ENCODE measurements around the gene ATXN1. TPM values are rescaled to one million over a fixed set of nuclear protein-coding genes. Genes with fewer than 3 reads are reported as not detected.

Gene ATXN1
- total and polyA plus RNA-seq, 2 donors from 2014 or later: 4.2 to 58.2 TPM

GRCh38 chr6:16689788-16690607 is 71.3 kb downstream of the ATXN1 start:
- no peak overlapping the region for H3K9ac ChIP-seq (ENCODE audit: low read length in 3 of 3)
- intact Hi-C loops (cut with DNase I): no loop called here
- no peaks in the 10 kb centered on the region for H3K9me3 ChIP-seq (ENCODE audit: control insufficient read depth in 2 of 3, insufficient read depth in 1 of 3, low read length in 3 of 3)
- no peak for TF ChIP-seq CTCF (IDR thresholded peaks at IDR 0.05; ENCODE audit: borderline replicate concordance, extremely low read depth, insufficient read depth)
- H3K36me3 ChIP-seq (ENCODE audit: control insufficient read depth in 2 of 3, insufficient read depth in 3 of 3, low read length in 3 of 3): no peaks in the 10 kb centered on the region
- peaks cover 0 to 5% (median under 1%) of the 10 kb centered on the region in 3 donors for H3K4me1 ChIP-seq (ENCODE audit: control insufficient read depth in 2 of 3, insufficient read depth in 2 of 3, low read depth in 1 of 3, low read length in 3 of 3)
- H3K27ac ChIP-seq (ENCODE audit: low read depth in 2 of 2, low read length in 2 of 2): no peak overlapping the region
- no peaks in the 10 kb centered on the region for H3K27me3 ChIP-seq (ENCODE audit: control insufficient read depth, insufficient read depth, low read length)
- H3K4me3 ChIP-seq (ENCODE audit: low read length in 3 of 3): no peak overlapping the region
- DNase-seq (no peak), FAIRE-seq (no peak)

- Histone ChIP-seq H3K4me3 (ENCODE audit: low read length in 3 of 3) (no peak overlapping the region), H3K27me3 (ENCODE audit: control insufficient read depth, insufficient read depth, low read length) (no peaks in the 10 kb centered on the region), H3K9me3 (ENCODE audit: control insufficient read depth in 2 of 3, insufficient read depth in 1 of 3, low read length in 3 of 3) (no peaks in the 10 kb centered on the region), H3K9ac (ENCODE audit: low read length in 3 of 3) (no peak overlapping the region), H3K36me3 (ENCODE audit: control insufficient read depth in 2 of 3, insufficient read depth in 3 of 3, low read length in 3 of 3) (no peaks in the 10 kb centered on the region), H3K4me1 (ENCODE audit: control insufficient read depth in 2 of 3, insufficient read depth in 2 of 3, low read depth in 1 of 3, low read length in 3 of 3) (peaks cover 0 to 8% (median 5%) of the 10 kb centered on the region in 3 donors), H3K27ac (ENCODE audit: low read depth in 2 of 2, low read length in 2 of 2) (no peak overlapping the region)
- FAIRE-seq: no peak
- intact Hi-C loops (cut with DNase I): no loop called here
- DNase-seq: no peak
- no peak for TF ChIP-seq CTCF (IDR thresholded peaks at IDR 0.05; ENCODE audit: borderline replicate concordance, extremely low read depth, insufficient read depth)
Observed at GRCh38 chr6:16688984-16689636, 72.2 kb downstream of the ATXN1 start.

- TF ChIP-seq CTCF (IDR thresholded peaks at IDR 0.05; ENCODE audit: borderline replicate concordance, extremely low read depth, insufficient read depth): no peak
- H3K9ac ChIP-seq (ENCODE audit: low read length in 3 of 3): no peak overlapping the region
- H3K27me3 ChIP-seq (ENCODE audit: control insufficient read depth, insufficient read depth, low read length): no peaks in the 10 kb centered on the region
- intact Hi-C loops (cut with DNase I): no loop called here
- H3K4me3 ChIP-seq (ENCODE audit: low read length in 3 of 3): no peak overlapping the region
- no peak for FAIRE-seq
- no peak overlapping the region for H3K27ac ChIP-seq (ENCODE audit: low read depth in 2 of 2, low read length in 2 of 2)
- H3K4me1 ChIP-seq (ENCODE audit: control insufficient read depth in 2 of 3, insufficient read depth in 2 of 3, low read depth in 1 of 3, low read length in 3 of 3): peaks cover 0 to 12% (median 8%) of the 10 kb centered on the region in 3 donors
- H3K36me3 ChIP-seq (ENCODE audit: control insufficient read depth in 2 of 3, insufficient read depth in 3 of 3, low read length in 3 of 3): no peaks in the 10 kb centered on the region
- no peak for DNase-seq
- no peaks in the 10 kb centered on the region for H3K9me3 ChIP-seq (ENCODE audit: control insufficient read depth in 2 of 3, insufficient read depth in 1 of 3, low read length in 3 of 3)
Observed at GRCh38 chr6:16688436-16688835, 72.8 kb downstream of the ATXN1 start.
